ENCODE results near the gene C1orf94. TPM values are rescaled to one million over a fixed set of nuclear protein-coding genes. Genes with fewer than 3 reads are reported as not detected.

C1orf94 gene, protein sequence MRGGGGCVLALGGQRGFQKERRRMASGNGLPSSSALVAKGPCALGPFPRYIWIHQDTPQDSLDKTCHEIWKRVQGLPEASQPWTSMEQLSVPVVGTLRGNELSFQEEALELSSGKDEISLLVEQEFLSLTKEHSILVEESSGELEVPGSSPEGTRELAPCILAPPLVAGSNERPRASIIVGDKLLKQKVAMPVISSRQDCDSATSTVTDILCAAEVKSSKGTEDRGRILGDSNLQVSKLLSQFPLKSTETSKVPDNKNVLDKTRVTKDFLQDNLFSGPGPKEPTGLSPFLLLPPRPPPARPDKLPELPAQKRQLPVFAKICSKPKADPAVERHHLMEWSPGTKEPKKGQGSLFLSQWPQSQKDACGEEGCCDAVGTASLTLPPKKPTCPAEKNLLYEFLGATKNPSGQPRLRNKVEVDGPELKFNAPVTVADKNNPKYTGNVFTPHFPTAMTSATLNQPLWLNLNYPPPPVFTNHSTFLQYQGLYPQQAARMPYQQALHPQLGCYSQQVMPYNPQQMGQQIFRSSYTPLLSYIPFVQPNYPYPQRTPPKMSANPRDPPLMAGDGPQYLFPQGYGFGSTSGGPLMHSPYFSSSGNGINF
- not detected for total RNA-seq

DNA sequence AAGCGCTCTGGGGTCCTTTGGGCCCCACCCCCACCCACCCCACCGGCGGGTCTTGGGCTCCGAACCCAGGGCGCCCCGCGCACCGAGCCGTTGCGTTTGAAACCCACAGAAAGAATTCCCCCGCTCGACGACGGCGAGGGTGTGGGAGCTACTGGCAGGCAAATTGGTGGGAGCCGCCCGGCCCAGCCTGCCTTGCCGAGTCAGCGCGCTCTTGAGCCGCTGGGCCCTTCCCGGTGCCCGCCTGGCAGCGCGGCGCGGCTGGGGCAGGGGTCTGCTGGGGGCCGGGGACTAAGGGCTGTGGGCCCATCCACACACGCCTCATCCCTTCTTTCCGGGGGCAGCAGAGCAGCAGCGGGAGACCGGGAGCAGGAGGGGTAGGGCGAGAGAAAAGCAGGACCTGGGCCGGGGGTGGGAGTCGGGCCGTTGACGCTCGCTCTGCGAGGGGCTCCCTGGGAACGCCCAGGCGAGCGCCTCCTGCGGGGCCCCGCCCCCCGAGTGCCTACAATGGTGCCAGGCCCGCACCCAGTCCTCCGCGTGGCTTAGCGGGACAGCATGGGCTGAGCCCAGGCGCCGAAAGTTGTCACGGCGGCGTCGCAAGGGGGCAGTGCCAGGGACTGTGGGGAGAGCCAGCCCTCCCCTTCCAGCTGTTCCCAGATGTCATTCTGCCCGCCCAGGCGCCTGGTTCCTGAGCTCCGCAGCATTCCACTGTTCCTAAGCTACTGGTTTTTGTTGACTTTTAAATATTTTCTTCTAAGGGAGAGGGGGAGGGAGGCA is at the start of gene C1orf94:
TSS of gene C1orf94 (plus strand) at position 78 of the 774 bp plus-strand sequence. CDS start 883 bp downstream, outside the sequence.

DNA sequence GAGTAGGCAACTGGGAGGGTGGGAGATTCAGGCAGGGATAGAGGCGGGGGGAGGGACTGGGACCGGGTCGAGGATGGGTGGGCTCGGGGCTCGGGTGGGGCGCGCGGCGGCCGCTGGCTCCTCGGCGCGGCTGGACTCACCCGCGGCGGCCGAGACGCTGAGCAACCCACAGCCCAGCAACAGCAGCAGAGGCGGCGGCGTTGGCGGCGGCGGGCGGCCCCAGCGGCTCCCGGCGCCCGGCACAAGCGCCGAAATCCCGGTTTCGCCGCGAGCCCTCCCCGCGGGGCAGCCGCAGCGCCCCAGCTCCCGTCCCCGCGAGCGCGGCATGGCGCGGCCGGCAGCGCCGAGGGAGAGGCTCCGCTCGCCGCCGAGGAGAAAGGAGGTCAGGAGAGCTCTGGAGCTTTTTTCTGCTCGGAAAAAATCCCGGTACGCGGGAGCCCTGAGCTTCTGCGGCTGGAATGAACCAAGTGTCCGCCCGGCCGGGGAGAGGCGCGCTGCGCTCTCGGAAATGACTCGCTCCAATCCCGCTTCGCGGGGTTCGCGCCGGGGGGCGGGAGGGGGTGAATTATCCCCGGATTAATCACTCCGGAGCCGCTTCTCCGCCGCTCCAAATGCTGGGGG is 11.8 kb upstream of the C1orf94 start, which contains the start of gene CSMD2:
TSS of gene CSMD2 (minus strand) at position 460 of the 621 bp plus-strand sequence. CDS start at position 327, 133 bp downstream.

Other genes with a start within 250 kb of the C1orf94 start
- not detected for gene CSMD2, start 11.7 kb upstream of the C1orf94 start, total RNA-seq